SK-N-MC (cell line): ENCODE data around the gene MACROD2.

Experiments
- EZH2 ChIP-seq: fragments of 200-600 bp; sonication (generic); IDR thresholded peaks from one replicate; pipeline ENCODE4 v1.6.1; 2017; ENCODE audit warnings: antibody characterized with exemption
- FOXP2 ChIP-seq: optimal IDR thresholded peaks from 2 replicates; pipeline ENCODE3; 2011; ENCODE audit warnings: mild to moderate bottlenecking, moderate library complexity; ENCODE audit not compliant: insufficient read depth; ENCODE audit errors: extremely low read length, control extremely low read depth
- POLR2AphosphoS5 ChIP-seq: IDR thresholded peaks from 2 replicates; pipeline ENCODE4 v1.6.1; 2012; ENCODE audit warnings: mild to moderate bottlenecking, low read depth, low read length, borderline replicate concordance

DNA sequence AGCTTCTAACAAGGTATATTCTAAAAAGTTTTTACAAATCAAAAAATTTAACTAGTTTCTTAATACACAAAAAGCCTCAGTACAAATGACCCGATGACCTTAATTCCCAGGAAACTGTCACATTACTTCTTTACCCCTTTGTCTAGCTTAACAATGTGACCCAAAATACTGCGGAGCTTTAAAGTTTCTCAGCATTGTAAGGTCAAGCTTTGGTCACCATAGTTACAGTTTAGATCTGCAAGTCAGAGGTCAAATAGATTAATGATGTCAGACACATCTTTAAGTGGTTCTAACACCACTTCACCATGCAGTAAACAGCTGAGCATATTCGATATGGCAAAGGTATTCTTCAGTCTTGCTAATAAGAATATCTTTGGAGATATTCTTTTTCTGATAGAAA, 378.9 kb downstream of the MACROD2 start:
- TF ChIP-seq POLR2AphosphoS5 (no peak), EZH2 (no peak), FOXP2 (no peak)
